T-helper 1 cell treated with Interleukin-12 subunit alpha and Interleukin-12 subunit beta and Interleukin-4 antibody, amounts not matched to agents 30 μg/mL and 1 μg/mL, for 36 hours (primary cell): Measurements from ENCODE around the gene GIPR.
"Not testable (repeated sequence)": the region's sequence is repeated elsewhere in the genome, so short reads cannot be mapped to it uniquely, and the experiment has no call there.

ENCODE experiments used
- H3K27ac Mint-ChIP-seq: one replicate; pipeline ENCODE4 v1.8.0; 2021; ENCODE audit warnings: mild to moderate bottlenecking, mixed read lengths
- H3K27me3 Mint-ChIP-seq: one replicate; pipeline ENCODE4 v1.8.0; 2021; ENCODE audit warnings: low read depth, mixed read lengths
- H3K36me3 Mint-ChIP-seq: one replicate; pipeline ENCODE4 v1.8.0; 2021; ENCODE audit warnings: low read depth, mixed read lengths
- H3K4me1 Mint-ChIP-seq: one replicate; pipeline ENCODE4 v1.8.0; 2021; ENCODE audit warnings: low read depth, mixed read lengths
- H3K4me3 Mint-ChIP-seq: one replicate; pipeline ENCODE4 v1.8.0; 2021; ENCODE audit warnings: mild to moderate bottlenecking, moderate library complexity, mixed read lengths
- H3K9me3 Mint-ChIP-seq: one replicate; pipeline ENCODE4 v1.8.0; 2021; ENCODE audit warnings: mixed read lengths

The GIPR gene

GRCh38 chr19:45664575-45664974 is 3.4 kb upstream of the GIPR start:
- H3K4me3 Mint-ChIP-seq, result no peak overlapping the region
- no peaks in the 10 kb centered on the region for H3K9me3 Mint-ChIP-seq
- no peaks in the 10 kb centered on the region for H3K36me3 Mint-ChIP-seq
- H3K4me1 Mint-ChIP-seq, result peaks cover 15% of the 10 kb centered on the region
- peaks cover 10% of the 10 kb centered on the region for H3K27me3 Mint-ChIP-seq
- no peak overlapping the region for H3K27ac Mint-ChIP-seq

- H3K36me3 Mint-ChIP-seq, result peaks cover 2% of the 10 kb centered on the region
- no peaks in the 10 kb centered on the region for H3K9me3 Mint-ChIP-seq
- H3K27ac Mint-ChIP-seq, result peak overlapping the region; percentile 81
- H3K4me1 Mint-ChIP-seq, result peaks cover 26% of the 10 kb centered on the region
- peaks cover 4% of the 10 kb centered on the region for H3K27me3 Mint-ChIP-seq
- H3K4me3 Mint-ChIP-seq, result peak overlapping the region; percentile 90
These were observed 386 bp downstream of the GIPR start for GRCh38 chr19:45668342-45668871.

GRCh38 chr19:45670670-45671453 is 2.8 kb downstream of the GIPR start:
- Mint-ChIP-seq H3K27ac (peak overlapping the region; percentile 57), H3K36me3 (peaks cover 2% of the 10 kb centered on the region), H3K4me3 (peak overlapping the region; percentile 69), H3K4me1 (peaks cover 23% of the 10 kb centered on the region), H3K9me3 (no peaks in the 10 kb centered on the region), H3K27me3 (peaks cover 4% of the 10 kb centered on the region)

- Mint-ChIP-seq H3K4me1 (peaks cover 21% of the 10 kb centered on the region), H3K27ac (no peak overlapping the region), H3K9me3 (no peaks in the 10 kb centered on the region), H3K27me3 (peaks cover 4% of the 10 kb centered on the region), H3K4me3 (no peak overlapping the region), H3K36me3 (peaks cover 3% of the 10 kb centered on the region)
These were observed 6.9 kb downstream of the GIPR start for GRCh38 chr19:45674946-45675345.

GRCh38 chr19:45676851-45677263 is 8.8 kb downstream of the GIPR start:
- peak overlapping the region; percentile 40 for H3K4me3 Mint-ChIP-seq
- H3K9me3 Mint-ChIP-seq, result no peaks in the 10 kb centered on the region
- peak overlapping the region; percentile 6 for H3K27ac Mint-ChIP-seq
- H3K27me3 Mint-ChIP-seq, result peaks cover 4% of the 10 kb centered on the region
- peaks cover 1% of the 10 kb centered on the region for H3K36me3 Mint-ChIP-seq
- peaks cover 12% of the 10 kb centered on the region for H3K4me1 Mint-ChIP-seq

GRCh38 chr19:45677351-45678230 is 9.6 kb downstream of the GIPR start:
- Mint-ChIP-seq H3K9me3 (no peaks in the 10 kb centered on the region), H3K27me3 (peaks cover 4% of the 10 kb centered on the region), H3K27ac (peak overlapping the region; percentile 79), H3K4me1 (peaks cover 15% of the 10 kb centered on the region), H3K4me3 (peak overlapping the region; percentile 86), H3K36me3 (peaks cover 1% of the 10 kb centered on the region)

GRCh38 chr19:45681391-45682015 is 13.5 kb downstream of the GIPR start:
- H3K27me3 Mint-ChIP-seq, result peaks cover 4% of the 10 kb centered on the region

GRCh38 chr19:45682117-45682516 is 14.1 kb downstream of the GIPR start:
- Mint-ChIP-seq H3K27ac (no peak overlapping the region), H3K36me3 (peaks cover 12% of the 10 kb centered on the region), H3K27me3 (peaks cover 4% of the 10 kb centered on the region), H3K4me1 (peaks cover 12% of the 10 kb centered on the region), H3K9me3 (no peaks in the 10 kb centered on the region), H3K4me3 (no peak overlapping the region)

More at GRCh38 chr19:45681391-45682015, 13.5 kb downstream of the GIPR start:
- Mint-ChIP-seq H3K9me3 (no peaks in the 10 kb centered on the region), H3K27ac (peak overlapping the region; percentile 74), H3K4me3 (peak overlapping the region; percentile 80), H3K4me1 (peaks cover 15% of the 10 kb centered on the region), H3K36me3 (peaks cover 8% of the 10 kb centered on the region)

- H3K4me3 Mint-ChIP-seq, result no peak overlapping the region
These were observed 14.9 kb downstream of the GIPR start for GRCh38 chr19:45682908-45683307.

DNA sequence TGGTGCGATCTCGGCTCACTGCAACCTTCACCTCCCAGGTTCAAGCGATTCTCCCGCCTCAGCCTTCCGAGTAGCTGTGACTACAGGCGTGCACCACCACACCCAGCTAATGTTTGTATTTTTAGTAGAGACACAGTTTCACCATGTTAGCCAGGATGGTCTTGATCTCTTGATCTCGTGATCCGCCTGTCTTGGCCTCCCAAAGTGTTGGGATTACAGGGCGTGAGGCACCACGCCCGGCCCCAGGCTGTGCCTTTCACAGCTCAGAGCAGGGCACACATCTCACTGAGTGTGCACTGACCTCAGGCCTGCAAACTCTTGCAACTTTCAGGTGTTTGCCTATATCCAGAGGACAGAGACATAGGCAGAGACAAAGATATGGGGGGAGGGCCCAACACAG is 17.0 kb downstream of the GIPR start:
- H3K27ac Mint-ChIP-seq, H3K4me3 Mint-ChIP-seq, H3K4me1 Mint-ChIP-seq, H3K9me3 Mint-ChIP-seq, H3K27me3 Mint-ChIP-seq: not testable (repeated sequence)
- peaks cover 15% of the 10 kb centered on the region for H3K36me3 Mint-ChIP-seq

More at GRCh38 chr19:45682908-45683307, 14.9 kb downstream of the GIPR start:
- H3K36me3 Mint-ChIP-seq, result peaks cover 12% of the 10 kb centered on the region
- H3K9me3 Mint-ChIP-seq, result no peaks in the 10 kb centered on the region
- H3K27me3 Mint-ChIP-seq, result no peaks in the 10 kb centered on the region
- H3K4me1 Mint-ChIP-seq, result peaks cover 7% of the 10 kb centered on the region
- no peak overlapping the region for H3K27ac Mint-ChIP-seq

GRCh38 chr19:45687599-45687998 is 19.6 kb downstream of the GIPR start:
- H3K4me3 Mint-ChIP-seq, result no peak overlapping the region
- peaks cover 10% of the 10 kb centered on the region for H3K4me1 Mint-ChIP-seq
- no peaks in the 10 kb centered on the region for H3K27me3 Mint-ChIP-seq
- no peak overlapping the region for H3K27ac Mint-ChIP-seq
- H3K36me3 Mint-ChIP-seq, result peaks cover 19% of the 10 kb centered on the region
- no peaks in the 10 kb centered on the region for H3K9me3 Mint-ChIP-seq

DNA sequence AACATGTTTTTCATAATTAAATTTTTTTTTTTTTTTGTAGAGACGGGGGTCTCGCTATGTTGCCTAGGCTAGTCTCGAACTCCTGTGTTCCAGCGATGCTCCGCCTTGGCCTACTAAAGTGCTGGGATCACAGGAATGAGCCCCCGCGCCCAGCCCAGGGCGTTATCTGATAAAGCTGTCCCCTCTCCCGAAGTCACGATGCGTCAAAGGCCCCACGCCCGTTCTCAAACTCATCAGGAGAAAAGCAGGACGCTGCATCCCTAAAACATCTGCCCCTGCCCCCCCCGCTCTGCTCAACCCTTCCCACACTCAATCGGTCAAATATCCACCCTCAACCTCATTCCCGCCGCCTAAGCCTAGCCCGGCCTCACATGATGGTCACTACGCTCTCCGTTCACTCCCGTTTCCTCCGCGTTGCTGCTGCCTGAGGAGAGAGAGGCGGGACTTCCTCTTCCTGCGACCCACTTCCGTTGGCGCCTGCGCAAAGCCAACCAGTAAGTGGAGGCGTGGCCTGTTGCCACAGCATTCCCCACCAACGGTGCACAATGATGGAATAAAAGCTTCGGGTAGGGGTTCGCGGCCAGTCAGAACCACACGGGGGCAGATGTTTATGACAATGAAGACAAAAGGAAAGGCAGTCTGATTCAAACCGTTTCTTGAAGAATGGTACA is 23.6 kb downstream of the GIPR start, which contains the start of gene SNRPD2:
SNRPD2 (minus strand) TSS at position 438 of the 671 bp plus-strand sequence; CDS start at position 373, 65 bp downstream.
- H3K27me3 Mint-ChIP-seq, result no peaks in the 10 kb centered on the region
- peak within 1 kb of the TSS; percentile 99 for H3K4me3 Mint-ChIP-seq

GRCh38 chr19:45692187-45693105 is 24.4 kb downstream of the GIPR start, which contains the start of gene QPCTL:
QPCTL (plus strand) TSS chr19:45692666; CDS start chr19:45692704, 38 bp downstream.
- H3K27ac Mint-ChIP-seq, result peak within 1 kb of the TSS; percentile 97
- H3K27me3 Mint-ChIP-seq, result no peaks in the 10 kb centered on the region
- peak within 1 kb of the TSS; percentile 99 for H3K4me3 Mint-ChIP-seq
- H3K36me3 Mint-ChIP-seq, result peaks cover 16% of the 10 kb centered on the region
- H3K9me3 Mint-ChIP-seq, result no peaks in the 10 kb centered on the region
- peaks cover 14% of the 10 kb centered on the region for H3K4me1 Mint-ChIP-seq

More for the DNA sequence above, 23.6 kb downstream of the GIPR start, which contains the start of gene SNRPD2:
- Mint-ChIP-seq H3K27ac (peak within 1 kb of the TSS; percentile 97), H3K36me3 (peaks cover 18% of the 10 kb centered on the region), H3K4me1 (peaks cover 14% of the 10 kb centered on the region), H3K9me3 (no peaks in the 10 kb centered on the region)
